ENCODE results near the gene TTC28.

The TTC28 gene

GRCh38 chr22:28310299-28310698 lies 369.3 kb downstream of the TTC28 start:
- no peak for TF ChIP-seq CREB1 (IDR thresholded peaks at IDR 0.05; ENCODE audit: low read depth)
- no peak for TF ChIP-seq MAX (IDR thresholded peaks at IDR 0.05)
- no peak for TF ChIP-seq TCF12 (IDR thresholded peaks at IDR 0.05; ENCODE audit: low read depth)
- TF ChIP-seq REST (IDR thresholded peaks at IDR 0.05; ENCODE audit: low read depth) = no peak
- TF ChIP-seq USF1 (IDR thresholded peaks at IDR 0.05) = no peak
- no peak for TF ChIP-seq TAF1 (IDR thresholded peaks at IDR 0.05; ENCODE audit: low read depth)
- no peak for TF ChIP-seq NFIC (IDR thresholded peaks at IDR 0.05)
- no peak for TF ChIP-seq CEBPB (IDR thresholded peaks at IDR 0.05)
- TF ChIP-seq RAD21 (IDR thresholded peaks at IDR 0.05; ENCODE audit: low read depth) = no peak
- no peak for TF ChIP-seq EP300 (IDR thresholded peaks at IDR 0.05; ENCODE audit: borderline replicate concordance)
- no peak for TF ChIP-seq FOXM1 (IDR thresholded peaks at IDR 0.05; ENCODE audit: borderline replicate concordance, low read depth)
- TF ChIP-seq EGR1 (IDR thresholded peaks at IDR 0.05) = no peak

- TF ChIP-seq TAF1 (IDR thresholded peaks at IDR 0.05; ENCODE audit: low read depth) (no peak), USF1 (IDR thresholded peaks at IDR 0.05) (no peak), CEBPB (IDR thresholded peaks at IDR 0.05) (no peak), FOXM1 (IDR thresholded peaks at IDR 0.05; ENCODE audit: borderline replicate concordance, low read depth) (no peak), TEAD4 (IDR thresholded peaks at IDR 0.05) (no peak), ZBTB7A (IDR thresholded peaks at IDR 0.05; ENCODE audit: low read depth) (no peak), CREB1 (IDR thresholded peaks at IDR 0.05; ENCODE audit: low read depth) (no peak), YY1 (IDR thresholded peaks at IDR 0.05; ENCODE audit: low read depth) (no peak), REST (IDR thresholded peaks at IDR 0.05; ENCODE audit: low read depth) (no peak), RAD21 (IDR thresholded peaks at IDR 0.05; ENCODE audit: low read depth) (no peak), MAX (IDR thresholded peaks at IDR 0.05) (no peak), TCF12 (IDR thresholded peaks at IDR 0.05; ENCODE audit: low read depth) (no peak), EGR1 (IDR thresholded peaks at IDR 0.05) (no peak), NFIC (IDR thresholded peaks at IDR 0.05) (no peak), EP300 (IDR thresholded peaks at IDR 0.05; ENCODE audit: borderline replicate concordance) (no peak)
Observed at GRCh38 chr22:28299753-28300152, 379.9 kb downstream of the TTC28 start.

GRCh38 chr22:28299309-28299708 lies 380.3 kb downstream of the TTC28 start:
- TF ChIP-seq TCF12 (IDR thresholded peaks at IDR 0.05; ENCODE audit: low read depth) = no peak
- TF ChIP-seq USF1 (IDR thresholded peaks at IDR 0.05) = no peak
- no peak for TF ChIP-seq ZBTB7A (IDR thresholded peaks at IDR 0.05; ENCODE audit: low read depth)
- no peak for TF ChIP-seq MAX (IDR thresholded peaks at IDR 0.05)
- no peak for TF ChIP-seq CREB1 (IDR thresholded peaks at IDR 0.05; ENCODE audit: low read depth)
- TF ChIP-seq NFIC (IDR thresholded peaks at IDR 0.05) = no peak
- TF ChIP-seq FOXM1 (IDR thresholded peaks at IDR 0.05; ENCODE audit: borderline replicate concordance, low read depth) = no peak
- TF ChIP-seq YY1 (IDR thresholded peaks at IDR 0.05; ENCODE audit: low read depth) = no peak
- no peak for TF ChIP-seq RAD21 (IDR thresholded peaks at IDR 0.05; ENCODE audit: low read depth)
- TF ChIP-seq TAF1 (IDR thresholded peaks at IDR 0.05; ENCODE audit: low read depth) = no peak
- TF ChIP-seq TEAD4 (IDR thresholded peaks at IDR 0.05) = no peak
- TF ChIP-seq EGR1 (IDR thresholded peaks at IDR 0.05) = no peak
- TF ChIP-seq EP300 (IDR thresholded peaks at IDR 0.05; ENCODE audit: borderline replicate concordance) = no peak
- TF ChIP-seq CEBPB (IDR thresholded peaks at IDR 0.05) = no peak
- no peak for TF ChIP-seq REST (IDR thresholded peaks at IDR 0.05; ENCODE audit: low read depth)

GRCh38 chr22:28297504-28297903 lies 382.1 kb downstream of the TTC28 start:
- TF ChIP-seq EGR1 (IDR thresholded peaks at IDR 0.05) (no peak), TCF12 (IDR thresholded peaks at IDR 0.05; ENCODE audit: low read depth) (no peak), NFIC (IDR thresholded peaks at IDR 0.05) (no peak), EP300 (IDR thresholded peaks at IDR 0.05; ENCODE audit: borderline replicate concordance) (no peak), CREB1 (IDR thresholded peaks at IDR 0.05; ENCODE audit: low read depth) (no peak), RAD21 (IDR thresholded peaks at IDR 0.05; ENCODE audit: low read depth) (no peak), USF1 (IDR thresholded peaks at IDR 0.05) (no peak), ZBTB7A (IDR thresholded peaks at IDR 0.05; ENCODE audit: low read depth) (no peak), FOXM1 (IDR thresholded peaks at IDR 0.05; ENCODE audit: borderline replicate concordance, low read depth) (no peak), TAF1 (IDR thresholded peaks at IDR 0.05; ENCODE audit: low read depth) (no peak), MAX (IDR thresholded peaks at IDR 0.05) (no peak), YY1 (IDR thresholded peaks at IDR 0.05; ENCODE audit: low read depth) (no peak), TEAD4 (IDR thresholded peaks at IDR 0.05) (no peak), REST (IDR thresholded peaks at IDR 0.05; ENCODE audit: low read depth) (no peak), CEBPB (IDR thresholded peaks at IDR 0.05) (no peak)
